HG03064 (cell line): ENCODE results near the gene UBA1.
A peak's percentile ranks its signal among the peaks of the same experiment; 100 is the strongest.

ENCODE experiments used
- ATAC-seq: cut with Tn5 transposase; IDR thresholded peaks from one replicate; pipeline ENCODE4 v1.9.1; 2021; ENCODE audit warnings: low read depth; ENCODE audit not compliant: unreplicated experiment

The UBA1 gene

DNA sequence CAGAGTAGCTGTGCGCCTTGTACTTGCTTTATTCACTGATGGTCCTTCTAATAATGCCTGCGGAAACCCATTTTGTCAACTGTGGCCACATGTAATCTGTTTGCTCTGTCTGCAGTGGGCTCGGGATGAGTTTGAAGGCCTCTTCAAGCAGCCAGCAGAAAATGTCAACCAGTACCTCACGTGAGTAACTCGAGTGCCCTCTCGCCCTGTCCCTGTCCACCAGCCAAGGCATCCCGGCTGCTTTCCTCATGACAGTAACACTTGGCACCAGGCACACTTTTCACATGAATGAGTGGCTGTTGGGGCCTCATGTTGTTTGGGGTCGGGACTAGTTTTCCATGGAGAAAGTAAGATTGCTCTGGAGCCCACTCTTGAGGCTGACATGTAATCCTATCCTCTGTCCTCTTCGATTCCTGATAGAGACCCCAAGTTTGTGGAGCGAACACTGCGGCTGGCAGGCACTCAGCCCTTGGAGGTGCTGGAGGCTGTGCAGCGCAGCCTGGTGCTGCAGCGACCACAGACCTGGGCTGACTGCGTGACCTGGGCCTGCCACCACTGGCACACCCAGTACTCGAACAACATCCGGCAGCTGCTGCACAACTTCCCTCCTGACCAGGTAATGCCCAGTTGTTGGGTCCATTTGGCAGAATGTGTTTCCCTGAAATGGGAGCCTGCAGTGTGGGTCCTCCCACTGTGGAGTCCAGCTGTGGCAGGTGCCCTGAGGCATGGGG lies 16.0 kb downstream of the UBA1 start:
- ATAC-seq: no peak

DNA sequence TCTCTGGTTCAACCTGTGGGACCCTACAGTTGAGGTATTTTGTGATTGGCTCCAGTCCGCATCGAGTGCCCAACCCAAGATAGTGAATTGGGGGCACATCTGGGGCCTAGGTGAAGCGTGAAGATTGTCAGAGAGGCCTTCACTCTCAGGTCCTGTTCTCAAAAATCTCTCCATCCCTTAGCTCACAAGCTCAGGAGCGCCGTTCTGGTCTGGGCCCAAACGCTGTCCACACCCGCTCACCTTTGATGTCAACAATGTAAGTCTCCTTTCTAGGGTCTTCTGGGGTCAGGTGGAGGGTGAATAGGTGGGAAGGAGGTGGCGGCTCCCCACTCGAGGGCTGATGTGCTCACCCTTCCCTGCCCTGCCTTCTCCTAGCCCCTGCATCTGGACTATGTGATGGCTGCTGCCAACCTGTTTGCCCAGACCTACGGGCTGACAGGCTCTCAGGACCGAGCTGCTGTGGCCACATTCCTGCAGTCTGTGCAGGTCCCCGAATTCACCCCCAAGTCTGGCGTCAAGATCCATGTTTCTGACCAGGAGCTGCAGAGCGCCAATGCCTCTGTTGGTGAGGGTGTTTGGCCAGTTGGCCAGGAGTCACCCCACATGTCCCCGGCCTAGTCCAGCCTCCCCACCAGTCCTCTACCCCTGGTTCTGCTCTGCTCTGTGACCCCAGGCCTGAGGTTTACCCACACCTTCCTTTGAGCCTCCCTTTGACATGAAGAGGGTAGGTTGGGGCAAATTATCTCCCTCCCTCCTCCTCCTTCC lies 17.2 kb downstream of the UBA1 start:
- ATAC-seq: no peak

DNA sequence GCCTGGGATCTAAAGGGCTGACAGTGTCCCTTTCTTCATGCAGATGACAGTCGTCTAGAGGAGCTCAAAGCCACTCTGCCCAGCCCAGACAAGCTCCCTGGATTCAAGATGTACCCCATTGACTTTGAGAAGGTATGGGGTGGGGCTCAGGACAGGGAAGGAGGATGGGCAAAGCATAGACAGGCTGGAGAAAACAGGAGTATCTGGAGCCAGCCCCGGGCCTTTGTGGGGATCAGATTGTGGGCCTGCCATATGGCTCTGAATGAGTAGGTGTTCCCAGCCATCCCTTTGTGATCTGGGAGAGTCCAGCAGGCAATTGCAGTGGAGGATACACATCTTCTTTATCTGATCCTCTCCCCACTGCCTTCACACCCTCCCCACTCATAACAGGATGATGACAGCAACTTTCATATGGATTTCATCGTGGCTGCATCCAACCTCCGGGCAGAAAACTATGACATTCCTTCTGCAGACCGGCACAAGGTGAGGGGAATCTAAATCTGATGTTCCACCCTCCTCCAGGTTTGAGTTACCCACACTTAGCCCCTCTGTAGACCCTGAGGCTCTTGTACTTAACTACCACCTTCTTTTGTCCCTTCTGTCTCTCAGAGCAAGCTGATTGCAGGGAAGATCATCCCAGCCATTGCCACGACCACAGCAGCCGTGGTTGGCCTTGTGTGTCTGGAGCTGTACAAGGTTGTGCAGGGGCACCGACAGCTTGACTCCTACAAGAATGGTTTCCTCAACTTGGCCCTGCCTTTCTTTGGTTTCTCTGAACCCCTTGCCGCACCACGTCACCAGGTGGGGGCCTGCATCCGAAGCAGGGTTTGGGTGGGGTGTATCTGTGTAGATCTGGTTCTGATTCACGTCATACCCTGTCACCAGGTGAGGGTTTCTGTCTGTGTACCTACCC lies 19.0 kb downstream of the UBA1 start:
- ATAC-seq: no peak

DNA sequence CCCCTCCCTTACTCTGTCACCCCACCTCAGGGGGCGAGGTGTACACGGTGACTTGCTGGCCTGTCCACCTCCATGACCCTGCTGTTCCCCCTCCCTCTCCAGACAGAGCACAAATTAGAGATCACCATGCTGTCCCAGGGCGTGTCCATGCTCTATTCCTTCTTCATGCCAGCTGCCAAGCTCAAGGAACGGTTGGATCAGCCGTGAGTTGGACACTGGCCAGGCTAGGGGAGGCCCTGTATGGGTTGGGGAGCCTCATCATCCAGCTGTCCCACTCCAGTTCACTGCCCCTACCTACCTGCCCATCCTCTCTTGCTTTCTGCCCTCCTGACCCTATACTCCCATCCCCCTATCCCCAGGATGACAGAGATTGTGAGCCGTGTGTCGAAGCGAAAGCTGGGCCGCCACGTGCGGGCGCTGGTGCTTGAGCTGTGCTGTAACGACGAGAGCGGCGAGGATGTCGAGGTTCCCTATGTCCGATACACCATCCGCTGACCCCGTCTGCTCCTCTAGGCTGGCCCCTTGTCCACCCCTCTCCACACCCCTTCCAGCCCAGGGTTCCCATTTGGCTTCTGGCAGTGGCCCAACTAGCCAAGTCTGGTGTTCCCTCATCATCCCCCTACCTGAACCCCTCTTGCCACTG lies 20.9 kb downstream of the UBA1 start:
- ATAC-seq: no peak

DNA sequence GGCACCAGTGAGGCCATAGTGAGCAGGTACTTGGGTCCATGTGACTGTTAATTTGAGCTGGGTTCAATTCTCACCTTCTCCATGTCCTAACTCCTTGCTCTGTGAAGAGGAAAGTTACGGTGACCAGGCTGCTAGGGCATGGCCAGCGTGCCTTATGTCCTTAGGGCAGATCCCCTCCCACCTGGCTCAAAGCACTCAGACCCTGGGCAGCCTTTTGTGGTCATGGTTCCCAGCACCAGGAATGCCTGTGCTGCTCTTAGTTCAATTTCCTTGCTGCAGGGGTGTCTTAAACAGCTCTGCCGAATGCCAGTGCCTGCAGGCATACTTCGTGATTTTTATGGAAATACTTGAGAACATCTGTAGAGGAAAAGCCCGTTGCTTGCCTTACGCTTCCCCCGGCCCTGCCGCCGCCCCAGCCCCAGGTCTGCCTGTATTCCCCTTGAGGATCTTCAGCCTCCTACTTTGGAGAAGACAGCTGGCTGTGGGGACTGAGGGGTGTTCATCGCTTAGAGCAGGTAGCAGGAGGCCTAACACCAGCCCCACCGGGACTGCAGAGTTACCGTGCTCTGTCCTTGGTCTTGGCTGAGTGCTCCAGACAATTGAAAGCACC lies 21.8 kb downstream of the UBA1 start:
- no peak for ATAC-seq

DNA sequence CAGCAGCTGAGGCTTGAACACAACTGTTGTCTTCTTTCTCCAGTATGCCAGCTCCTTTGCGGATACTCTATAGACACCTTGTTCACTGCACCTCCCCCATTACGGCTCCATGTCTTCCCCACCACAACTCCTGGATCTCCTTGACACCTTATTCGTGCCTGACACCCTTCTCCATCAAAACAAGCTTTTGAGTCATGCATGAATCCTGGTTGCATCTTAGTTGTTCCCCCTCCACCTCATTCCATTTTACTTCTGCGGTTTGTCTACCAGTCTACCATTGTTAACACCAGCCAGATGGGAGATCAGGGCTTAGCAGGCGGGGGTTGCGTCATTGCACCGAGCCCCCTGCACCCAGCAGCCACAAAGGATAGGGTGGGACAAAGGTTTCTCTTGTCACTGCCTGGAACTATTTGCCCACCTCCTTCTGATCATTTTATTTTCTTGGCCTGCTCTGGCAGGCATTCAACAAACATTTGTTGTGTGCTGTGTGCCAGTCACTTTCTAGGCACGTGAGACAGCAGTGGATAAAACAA lies 22.8 kb downstream of the UBA1 start:
- no peak for ATAC-seq

DNA sequence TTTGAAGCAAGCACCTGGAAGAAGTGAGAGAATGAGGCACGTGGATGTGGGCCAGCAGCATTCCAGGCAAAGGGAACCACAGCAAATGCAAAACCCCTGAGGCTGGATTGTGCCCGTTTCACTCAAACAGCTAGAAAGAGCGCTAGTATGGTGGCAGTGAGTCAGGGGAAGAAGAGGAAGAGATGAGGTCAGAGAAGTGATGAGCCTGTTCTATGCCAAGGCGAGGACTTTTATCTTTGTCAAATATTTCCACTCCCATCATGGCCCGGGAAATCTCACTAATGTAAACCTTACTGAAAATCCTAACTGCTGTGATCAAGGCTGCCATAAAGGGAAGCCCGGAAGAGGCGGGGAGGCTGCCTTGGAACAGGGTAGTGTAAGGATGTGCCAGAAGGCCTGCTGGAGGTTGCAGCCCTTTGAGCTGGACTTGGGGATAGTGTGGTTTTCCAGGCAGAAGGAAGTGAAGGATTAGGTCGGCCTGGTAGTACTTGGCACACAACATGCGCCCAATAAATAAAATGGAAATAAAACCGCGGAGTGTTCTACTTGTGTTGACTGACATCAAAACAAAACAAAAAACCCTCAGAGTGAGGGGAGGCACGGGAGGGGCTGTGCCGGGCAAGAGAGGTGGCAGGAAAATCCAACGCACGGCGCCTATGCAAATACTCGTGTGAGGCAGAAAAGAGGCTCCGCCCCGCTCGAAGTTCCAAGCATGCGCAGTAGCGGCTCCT lies 23.7 kb downstream of the UBA1 start:
- ATAC-seq: no peak

DNA sequence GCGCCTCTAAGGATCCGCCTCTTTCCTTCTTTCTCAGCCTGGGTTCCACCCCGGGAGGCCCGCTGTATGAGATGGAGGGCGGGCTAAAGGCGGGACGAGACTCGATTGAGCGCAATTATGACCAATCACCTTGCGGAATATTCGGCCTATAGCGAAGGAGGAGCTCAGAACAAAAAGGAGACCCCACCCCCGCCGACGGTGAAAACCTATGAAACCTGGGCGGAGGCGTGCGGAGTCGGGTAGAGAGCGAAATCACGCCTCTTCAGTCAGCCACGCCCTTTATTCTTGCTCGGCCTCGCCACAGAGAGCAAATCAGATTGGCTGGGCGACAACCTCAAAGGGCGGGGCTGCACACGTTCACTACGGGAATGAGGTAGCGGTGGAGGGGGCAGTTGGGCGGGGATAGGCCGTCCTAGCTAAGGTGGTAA lies 24.2 kb downstream of the UBA1 start:
- ATAC-seq: peak; percentile 83

DNA sequence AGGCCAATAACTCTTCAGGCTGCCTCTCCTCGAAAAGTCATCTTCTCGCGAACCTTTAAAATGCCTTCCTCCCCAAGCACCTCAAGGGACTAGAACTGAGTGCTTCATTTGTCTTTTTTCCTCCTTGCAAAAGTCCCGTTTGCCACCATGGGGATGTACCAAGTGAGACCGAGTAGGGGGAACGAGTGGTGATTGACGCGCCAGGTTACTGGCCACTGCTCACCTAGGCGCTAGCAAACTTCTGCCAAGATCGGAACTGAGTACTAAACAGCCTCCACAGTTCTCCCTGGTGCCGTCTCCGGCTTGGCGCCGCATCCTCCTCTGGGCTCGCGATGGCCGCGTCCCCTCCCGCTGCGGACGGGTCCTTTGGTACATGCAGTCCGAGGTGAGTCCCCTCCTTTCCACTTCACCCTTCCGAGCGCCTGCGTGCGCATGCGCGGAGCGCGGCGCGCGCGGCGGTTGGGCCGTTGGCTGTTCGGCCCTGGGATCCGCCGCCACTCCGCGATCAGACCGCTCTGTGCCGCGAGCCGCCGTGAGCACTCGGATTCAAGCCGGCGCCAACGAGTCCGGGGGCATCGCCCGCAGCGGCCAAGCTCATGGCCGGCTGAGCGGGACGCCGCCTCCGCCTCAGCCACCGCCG lies 24.8 kb downstream of the UBA1 start, which contains the start of gene CDK16:
CDK16 (plus strand) TSS at position 402 of the 640 bp plus-strand sequence. CDS start 4,877 bp downstream, outside the sequence.
- ATAC-seq: peak; percentile 48

DNA sequence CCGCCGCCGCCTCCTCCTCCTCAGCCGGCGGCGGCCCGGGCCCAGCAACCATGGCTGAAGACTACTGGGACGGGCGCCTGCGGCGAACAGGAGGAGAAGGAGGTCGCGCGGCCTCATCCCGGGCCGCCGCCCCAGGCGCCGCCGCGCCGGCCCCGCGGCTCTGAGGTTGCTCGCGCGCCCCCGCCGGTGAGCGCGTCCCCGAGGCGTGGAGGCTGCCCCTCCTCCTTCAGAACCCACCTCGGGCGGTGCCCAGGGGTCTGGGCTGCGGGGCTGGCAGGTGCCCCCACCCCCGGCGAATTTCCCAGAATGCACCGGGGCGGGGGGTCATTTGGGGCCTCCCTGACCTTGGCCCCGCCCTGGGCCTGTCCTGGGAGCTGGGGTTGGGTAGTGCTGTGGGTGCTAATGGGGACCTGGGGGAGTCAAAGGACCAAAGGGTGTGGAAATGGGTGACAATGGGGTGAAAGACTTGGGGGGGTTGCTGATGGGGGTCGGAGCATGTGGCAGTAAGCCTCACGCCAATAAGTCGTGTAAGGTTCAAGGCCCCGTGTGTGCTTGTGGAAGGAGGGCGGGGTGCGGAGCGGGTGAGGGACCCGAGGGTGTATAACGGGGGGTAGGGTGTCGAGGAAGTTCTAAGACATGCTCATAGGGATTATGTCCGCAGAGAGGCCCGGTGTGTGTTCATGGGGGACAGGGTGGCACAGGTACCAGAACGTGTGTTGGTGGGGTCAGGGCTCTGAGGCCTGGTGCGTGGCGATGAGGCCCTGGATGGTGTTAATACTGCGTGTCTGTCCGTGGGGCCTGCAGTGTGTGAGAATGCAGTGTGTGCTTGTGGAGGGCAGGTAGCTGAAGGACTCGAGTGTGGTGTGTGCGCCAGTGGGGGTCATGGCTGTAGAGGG lies 25.5 kb downstream of the UBA1 start:
- no peak for ATAC-seq

DNA sequence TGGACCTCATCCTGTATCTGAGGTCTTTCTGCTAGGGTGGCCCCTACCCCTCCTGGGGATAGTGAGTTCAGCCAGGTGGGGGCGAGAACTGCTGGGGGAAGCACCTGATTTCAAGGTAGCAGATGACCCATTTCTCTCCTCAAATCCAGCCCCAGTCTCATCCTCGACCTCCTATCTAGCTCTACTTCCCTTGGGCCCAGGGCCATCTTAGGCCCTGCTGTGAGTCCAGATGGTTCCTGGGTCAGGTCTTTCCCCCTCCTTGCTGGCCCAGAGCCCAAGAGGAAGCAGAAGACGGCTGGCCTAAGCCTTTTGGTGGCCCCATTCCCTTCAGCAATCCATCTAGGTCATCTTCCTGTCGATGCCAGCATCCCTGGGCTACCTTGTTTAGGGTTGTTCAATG lies 28.1 kb downstream of the UBA1 start:
- no peak for ATAC-seq

DNA sequence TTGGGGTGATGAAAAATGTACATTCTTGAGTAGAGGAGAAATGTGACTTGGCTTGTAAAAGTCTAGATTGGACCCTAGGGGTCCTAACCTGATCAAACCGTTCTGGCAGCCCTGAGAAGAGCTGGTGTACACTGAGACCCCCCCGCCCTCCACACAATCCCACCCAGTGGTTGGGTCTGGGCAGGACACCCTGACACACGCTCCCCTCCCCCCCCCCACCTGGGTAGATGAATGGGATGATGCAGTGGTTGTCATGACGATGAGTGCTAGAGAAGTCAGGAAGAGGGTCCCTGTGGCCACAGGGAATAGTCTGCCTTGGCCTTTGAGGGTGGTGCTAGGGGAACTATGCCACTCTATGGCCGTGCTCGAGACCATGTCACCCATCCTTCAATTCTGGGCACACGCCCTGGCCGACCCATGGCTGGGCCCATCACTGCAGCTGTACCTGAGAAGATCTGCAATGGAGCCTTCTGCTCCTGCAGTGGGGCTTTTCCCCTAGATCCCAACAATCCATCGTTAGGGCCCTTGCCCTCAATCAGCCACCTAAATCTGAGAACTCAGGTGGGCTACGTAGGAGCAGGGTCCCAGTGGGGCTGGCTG lies 29.2 kb downstream of the UBA1 start:
- no peak for ATAC-seq

DNA sequence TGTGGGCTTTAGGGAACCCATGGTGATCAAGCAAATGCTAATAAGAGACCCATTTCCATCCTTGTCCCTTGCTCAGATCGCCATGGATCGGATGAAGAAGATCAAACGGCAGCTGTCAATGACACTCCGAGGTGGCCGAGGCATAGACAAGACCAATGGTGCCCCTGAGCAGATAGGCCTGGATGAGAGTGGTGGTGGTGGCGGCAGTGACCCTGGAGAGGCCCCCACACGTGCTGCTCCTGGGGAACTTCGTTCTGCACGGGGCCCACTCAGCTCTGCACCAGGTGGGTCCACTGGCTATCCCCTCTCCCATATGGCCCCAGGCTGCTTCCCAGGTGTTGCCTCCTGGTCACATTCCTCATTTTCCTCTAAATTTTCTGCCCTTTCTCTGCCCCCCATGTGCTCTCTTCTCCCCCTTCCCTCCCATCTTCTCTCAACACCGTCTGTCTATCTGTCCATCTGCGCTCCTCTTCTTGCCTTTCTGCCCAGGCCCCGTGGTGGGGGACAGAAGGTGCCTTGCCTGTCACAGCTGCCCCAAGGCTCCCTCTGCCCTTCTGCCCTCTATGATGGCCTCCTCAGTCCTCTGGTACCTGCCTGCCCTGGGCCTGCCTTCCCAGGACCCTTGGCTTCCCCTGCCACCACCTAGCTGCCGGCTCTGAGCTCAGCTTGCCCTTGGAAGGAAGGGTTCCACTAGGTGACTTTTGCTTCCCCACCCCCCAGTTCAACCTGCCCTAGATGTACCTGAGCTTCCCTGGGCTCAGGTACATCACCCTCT lies 30.0 kb downstream of the UBA1 start:
- ATAC-seq: no peak

DNA sequence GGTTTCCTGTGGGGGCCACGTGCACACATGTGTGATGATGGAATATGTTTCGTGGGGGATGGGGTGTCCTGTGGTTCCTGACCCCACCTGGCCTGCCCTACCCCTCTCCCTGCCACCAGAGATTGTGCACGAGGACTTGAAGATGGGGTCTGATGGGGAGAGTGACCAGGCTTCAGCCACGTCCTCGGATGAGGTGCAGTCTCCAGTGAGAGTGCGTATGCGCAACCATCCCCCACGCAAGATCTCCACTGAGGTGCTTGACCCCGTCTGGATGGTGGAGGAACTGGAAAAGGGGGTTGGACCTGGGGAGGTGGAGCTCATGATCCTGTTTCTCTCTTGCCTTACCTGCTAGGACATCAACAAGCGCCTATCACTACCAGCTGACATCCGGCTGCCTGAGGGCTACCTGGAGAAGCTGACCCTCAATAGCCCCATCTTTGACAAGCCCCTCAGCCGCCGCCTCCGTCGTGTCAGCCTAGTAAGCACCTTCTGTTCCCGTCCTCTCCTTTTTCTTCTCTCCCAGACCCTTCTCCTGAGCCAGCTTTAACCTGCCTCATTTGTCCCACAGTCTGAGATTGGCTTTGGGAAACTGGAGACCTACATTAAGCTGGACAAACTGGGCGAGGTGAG lies 30.8 kb downstream of the UBA1 start:
- ATAC-seq: no peak

DNA sequence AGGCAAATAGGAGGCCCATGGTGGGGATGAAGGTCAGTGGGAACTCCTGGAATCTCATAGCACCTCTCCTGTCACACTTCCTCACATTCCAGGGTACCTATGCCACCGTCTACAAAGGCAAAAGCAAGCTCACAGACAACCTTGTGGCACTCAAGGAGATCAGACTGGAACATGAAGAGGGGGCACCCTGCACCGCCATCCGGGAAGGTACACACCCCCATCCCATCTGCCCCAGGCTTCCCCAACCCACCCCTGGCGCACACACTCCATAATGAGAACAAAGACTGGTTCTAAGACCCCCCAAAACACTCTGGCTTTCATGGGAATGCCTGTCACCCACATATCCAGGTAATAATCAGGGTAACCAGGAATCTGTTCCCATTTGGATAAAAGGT lies 31.3 kb downstream of the UBA1 start:
- ATAC-seq: no peak

DNA sequence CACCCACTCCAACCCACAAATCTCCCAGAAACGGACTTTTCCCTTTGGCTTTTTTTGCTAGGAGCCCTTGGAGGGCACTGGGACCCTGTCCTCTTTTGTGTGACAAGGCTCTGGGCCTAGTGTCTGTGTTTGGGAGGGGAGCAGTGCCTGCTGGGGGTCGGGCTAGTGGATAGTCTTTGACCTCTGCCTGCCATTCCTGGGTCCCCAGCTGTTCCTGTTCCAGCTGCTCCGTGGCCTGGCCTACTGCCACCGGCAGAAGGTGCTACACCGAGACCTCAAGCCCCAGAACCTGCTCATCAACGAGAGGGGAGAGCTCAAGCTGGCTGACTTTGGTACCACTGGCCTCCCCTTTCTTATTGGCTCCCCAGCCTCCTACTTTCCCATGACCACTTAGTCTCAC lies 32.4 kb downstream of the UBA1 start:
- no peak for ATAC-seq
